H54 (cell line): ENCODE results near the gene LPP.

Experiments used
- DNase-seq: peaks from one replicate; pipeline ENCODE4 v3.0.0; 2011; ENCODE audit warnings: low spot score, mixed read lengths; ENCODE audit not compliant: insufficient read length
- FAIRE-seq: peaks from 3 replicates; lab custom pipeline; 2011; peaks lifted over from hg19 to GRCh38; lab: Jason Lieb, UNC
- POLR2A ChIP-seq: IDR thresholded peaks from 2 replicates; pipeline ENCODE4 v1.6.1; 2011; ENCODE audit warnings: low read depth, mild to moderate bottlenecking, low read length

Gene LPP

DNA sequence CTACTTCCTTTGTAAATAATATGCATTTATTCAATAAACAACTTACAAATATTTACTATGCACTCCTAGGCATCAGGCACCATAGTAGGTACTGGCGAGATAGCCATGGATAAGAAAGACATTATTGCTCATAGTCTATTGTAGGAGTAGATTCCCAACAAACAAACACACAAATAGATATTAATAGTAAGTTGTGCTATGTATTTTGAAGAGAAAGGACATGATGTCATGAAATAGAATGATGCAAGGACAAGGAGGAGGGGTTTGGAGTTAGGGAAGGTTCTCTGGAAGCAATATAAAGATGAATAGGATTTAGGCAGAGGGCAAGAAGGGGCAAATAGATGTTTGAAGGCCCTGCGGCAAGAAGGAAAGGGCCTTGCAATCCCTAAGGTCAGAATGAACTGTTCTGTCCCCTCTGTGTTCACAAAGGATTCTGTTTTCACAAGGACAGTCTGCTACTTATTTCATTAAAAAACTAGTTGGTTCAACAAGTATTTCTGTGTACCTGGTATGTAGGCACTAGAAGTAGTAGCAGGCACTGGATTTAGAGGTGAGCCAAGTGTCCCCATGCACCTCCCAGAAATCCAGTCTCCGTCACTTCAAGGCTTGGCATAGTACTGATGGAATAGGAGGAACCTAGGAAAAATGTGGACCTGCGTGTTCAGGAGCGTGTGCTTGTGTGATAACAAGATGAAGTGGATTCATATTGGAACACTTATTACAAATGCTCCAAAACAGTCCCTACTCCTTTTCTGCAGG, 786.0 kb downstream of the LPP start:
- no peak for TF ChIP-seq POLR2A
- DNase-seq (no peak), FAIRE-seq (no peak)
